Kidney (tissue), 14 donors: ENCODE results near the gene TEX48. TPM values are rescaled to one million over a fixed set of nuclear protein-coding genes. Genes with fewer than 3 reads are reported as not detected.

Source experiments
- DNase-seq, 5 donors: peaks; one replicate each; pipeline ENCODE4 v3.0.0-alpha.2; 2013 to 2020
- FAIRE-seq: peaks from 2 replicates; lab custom pipeline; 2012; peaks lifted over from hg19 to GRCh38; lab: Jason Lieb, UNC
- H3K27ac ChIP-seq, 2 donors: one replicate each; pipeline ENCODE4 v1.7.0; 2013; ENCODE audit warnings: low read depth in 2 of 2, low read length in 2 of 2, inconsistent platforms in 1 of 2
- H3K27me3 ChIP-seq: one replicate; pipeline ENCODE4 v1.7.1; 2013; ENCODE audit warnings: low read length, inconsistent platforms; ENCODE audit not compliant: control insufficient read depth, insufficient read depth
- H3K36me3 ChIP-seq, 3 donors: one replicate each; pipeline versions ENCODE4 v1.7.0 to v1.7.1; 2013; ENCODE audit warnings: low read length in 3 of 3, control low read depth in 1 of 3, inconsistent platforms in 1 of 3; ENCODE audit not compliant: insufficient read depth in 3 of 3, control insufficient read depth in 2 of 3
- H3K4me1 ChIP-seq, 3 donors: one replicate each; pipeline versions ENCODE4 v1.7.0 to v1.7.1; 2013; ENCODE audit warnings: low read length in 3 of 3, inconsistent platforms in 1 of 3, low read depth in 1 of 3; ENCODE audit not compliant: control insufficient read depth in 2 of 3, insufficient read depth in 2 of 3
- H3K4me3 ChIP-seq, 3 donors: one replicate each; pipeline versions ENCODE4 v1.7.0 to v1.8.1; 2013; ENCODE audit warnings: low read length in 3 of 3, control low read depth in 1 of 3, inconsistent platforms in 1 of 3
- H3K9ac ChIP-seq, 3 donors: one replicate each; pipeline versions ENCODE4 v1.7.0 to v1.7.1; 2013; ENCODE audit warnings: low read length in 3 of 3, control low read depth in 1 of 3, inconsistent platforms in 1 of 3
- H3K9me3 ChIP-seq, 3 donors: one replicate each; pipeline versions ENCODE4 v1.7.0 to v1.7.1; 2013; ENCODE audit warnings: low read length in 3 of 3, control low read depth in 1 of 3, inconsistent platforms in 1 of 3; ENCODE audit not compliant: control insufficient read depth in 2 of 3, insufficient read depth in 1 of 3
- intact Hi-C: fragments of 100-400 bp; cut with DNase I; formaldehyde crosslinking; loops from one replicate; pipeline ENCODE4 v1.11.1; 2022
- polyA plus RNA-seq: library from polyadenylated mRNA; stranded (reverse); fragments of 350-450 nt; fragmentation: Illumina TruSeq; extraction: RNeasy Lipid Tissue Mini Kit (QIAGEN cat#74804); gene quantifications from one replicate; pipeline ENCODE4 v1.2.3, GENCODE V29; 2014; ENCODE audit warnings: low read depth, low replicate concordance; ENCODE audit not compliant: insufficient read depth
- total RNA-seq: library from RNA; stranded (reverse); fragmentation: NEBNext Ultra II Directional; extraction: Animal tissue kit (Norgen Biotek cat#: 25700); gene quantifications from one replicate; pipeline ENCODE4 v1.2.1, GENCODE V29; 2021
- TF ChIP-seq, protein P1 (sequence below): IDR thresholded peaks from 3 replicates; pipeline ENCODE4 v1.5.1; 2012; ENCODE audit warnings: mild to moderate bottlenecking, moderate library complexity, borderline replicate concordance; ENCODE audit not compliant: insufficient read depth; ENCODE audit errors: extremely low read depth
- donor health status: control.
- donor health status: control.
- donor health status: control.
- donor health status: control.
- donor health status: control.
- donor health status: DM: yes; HTN: yes; CAD: no.
- donor health status: Normal renal cell carcinoma (clear cell type).

The TEX48 gene
- total and polyA plus RNA-seq, 2 donors from 2014 or later: not detected

- TF ChIP-seq, protein P1, sequence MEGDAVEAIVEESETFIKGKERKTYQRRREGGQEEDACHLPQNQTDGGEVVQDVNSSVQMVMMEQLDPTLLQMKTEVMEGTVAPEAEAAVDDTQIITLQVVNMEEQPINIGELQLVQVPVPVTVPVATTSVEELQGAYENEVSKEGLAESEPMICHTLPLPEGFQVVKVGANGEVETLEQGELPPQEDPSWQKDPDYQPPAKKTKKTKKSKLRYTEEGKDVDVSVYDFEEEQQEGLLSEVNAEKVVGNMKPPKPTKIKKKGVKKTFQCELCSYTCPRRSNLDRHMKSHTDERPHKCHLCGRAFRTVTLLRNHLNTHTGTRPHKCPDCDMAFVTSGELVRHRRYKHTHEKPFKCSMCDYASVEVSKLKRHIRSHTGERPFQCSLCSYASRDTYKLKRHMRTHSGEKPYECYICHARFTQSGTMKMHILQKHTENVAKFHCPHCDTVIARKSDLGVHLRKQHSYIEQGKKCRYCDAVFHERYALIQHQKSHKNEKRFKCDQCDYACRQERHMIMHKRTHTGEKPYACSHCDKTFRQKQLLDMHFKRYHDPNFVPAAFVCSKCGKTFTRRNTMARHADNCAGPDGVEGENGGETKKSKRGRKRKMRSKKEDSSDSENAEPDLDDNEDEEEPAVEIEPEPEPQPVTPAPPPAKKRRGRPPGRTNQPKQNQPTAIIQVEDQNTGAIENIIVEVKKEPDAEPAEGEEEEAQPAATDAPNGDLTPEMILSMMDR: no peak
- no peak overlapping the region for H3K9ac ChIP-seq
- DNase-seq: peak in 1 of 5 donors; percentile 86
- H3K9me3 ChIP-seq: no peaks in the 10 kb centered on the region
- H3K36me3 ChIP-seq: no peaks in the 10 kb centered on the region
- intact Hi-C loops: no loop called here
- H3K4me3 ChIP-seq: no peak overlapping the region
- H3K27ac ChIP-seq: peak overlapping the region in 1 of 2 donors; percentile 60
- H3K27me3 ChIP-seq: no peaks in the 10 kb centered on the region
- peaks cover 0 to 19% (median 8%) of the 10 kb centered on the region in 3 donors for H3K4me1 ChIP-seq
- FAIRE-seq: no peak
These were observed 65.1 kb downstream of the TEX48 start for GRCh38 chr9:114616684-114617520.

Other genes starting within 250 kb of the TEX48 start
- gene WHRN, start 176.7 kb downstream of the TEX48 start, total RNA-seq: 14.8 TPM
- gene WHRN, start 176.7 kb downstream of the TEX48 start, polyA plus RNA-seq: 4.4 TPM
- 103 TPM for gene ATP6V1G1, start 94.4 kb downstream of the TEX48 start, total RNA-seq
- gene ATP6V1G1, start 94.4 kb downstream of the TEX48 start, polyA plus RNA-seq: 215 TPM
- gene TMEM268, start 70.9 kb downstream of the TEX48 start, total RNA-seq: 11.3 TPM
- gene TMEM268, start 70.9 kb downstream of the TEX48 start, polyA plus RNA-seq: 6.2 TPM
- gene TEX53, start 24.4 kb downstream of the TEX48 start, total RNA-seq: not detected
- gene TEX53, start 24.4 kb downstream of the TEX48 start, polyA plus RNA-seq: not detected
- gene TNFSF15, start 123.8 kb upstream of the TEX48 start, total RNA-seq: 2.3 TPM
- 1.4 TPM for gene TNFSF15, start 123.8 kb upstream of the TEX48 start, polyA plus RNA-seq
- gene TNFSF8, start 248.4 kb upstream of the TEX48 start, total RNA-seq: 5.0 TPM
- gene TNFSF8, start 248.4 kb upstream of the TEX48 start, polyA plus RNA-seq: 0.43 TPM